HepG2 (cell line): ENCODE results near the gene OR10H2. TPM values are rescaled to one million over a fixed set of nuclear protein-coding genes. Genes with fewer than 3 reads are reported as not detected.

Experiments used
- ATAC-seq: fragments of 200-7000 bp; cut with Tn5 transposase; 3 replicates; pipeline ENCODE4 v1.9.1; 2020; ENCODE audit warnings: mild to moderate bottlenecking, moderate library complexity
- BruUV-seq: library from RNA; stranded (reverse); fragments of 400-500 nt; replicated peaks from 2 replicates; lab custom pipeline; 2021; lab: Mats Ljungman, UMichigan
- CTCF ChIA-PET: fragments of 300-600 bp; formaldehyde crosslinking; extraction: SDS; loops from one replicate; lab custom pipeline; 2021; ENCODE audit warnings: low total read pairs, inconsistent platforms, low intra/inter-chr PET ratio; lab: Yijun Ruan, JAX
- POLR2A ChIA-PET: fragments of 350-600 bp; sonication (Branson Sonifier 250); formaldehyde crosslinking; loops from one replicate; lab custom pipeline; 2020; ENCODE audit warnings: antibody characterized with exemption, inconsistent platforms; lab: Yijun Ruan, JAX
- DNase-seq: peaks from one replicate; pipeline ENCODE4 v3.0.0-alpha.2; 2015; ENCODE audit warnings: low spot score
- FAIRE-seq: peaks from 3 replicates; lab custom pipeline; 2011; peaks lifted over from hg19 to GRCh38; lab: Jason Lieb, UNC
- H2AFZ ChIP-seq: one replicate; pipeline ENCODE4 v1.6.1; 2011; ENCODE audit warnings: low read length, inconsistent platforms
- H3K27ac ChIP-seq: fragments of 300-600 bp; 3 replicates; pipeline ENCODE4 v1.8.0; 2011; ENCODE audit warnings: mixed run types, mild to moderate bottlenecking, mixed read lengths, low read length, inconsistent platforms; ENCODE audit not compliant: insufficient read depth; ENCODE audit errors: extremely low read length
- H3K27me3 ChIP-seq, 2 experiments: fragments of 200-600 bp in 1 of 2; 2 replicates in 1 of 2; 3 replicates in 1 of 2; pipeline versions ENCODE4 v1.6.0 to v1.8.0; 2011; ENCODE audit warnings: low read length in 2 of 2, mild to moderate bottlenecking in 2 of 2, moderate library complexity in 2 of 2, inconsistent platforms in 1 of 2; ENCODE audit not compliant: insufficient read depth in 2 of 2, control insufficient read depth in 1 of 2
- H3K36me3 ChIP-seq, 2 experiments: fragments of 200-600 bp in 1 of 2; replicated peaks in 1 of 2; 2 replicates in 1 of 2; 3 replicates in 1 of 2; pipeline versions ENCODE4 v1.5.1 to v1.8.0; 2011; ENCODE audit warnings: low read length in 2 of 2, inconsistent platforms in 1 of 2; ENCODE audit not compliant: insufficient read depth in 2 of 2, control insufficient read depth in 1 of 2
- H3K4me1 ChIP-seq: 2 replicates; pipeline ENCODE4 v1.5.1; 2012; ENCODE audit warnings: low read length, inconsistent platforms; ENCODE audit not compliant: insufficient read depth
- H3K4me2 ChIP-seq: 2 replicates; pipeline ENCODE4 v1.6.0; 2011; ENCODE audit warnings: low read depth, low read length, inconsistent platforms
- H3K4me3 ChIP-seq, 3 experiments: fragments of 200-600 bp in 1 of 3; sonication (generic), shearing (Covaris generic) in 1 of 3; replicated peaks in 1 of 3; 2 replicates each; pipeline ENCODE4 v1.5.1; 2011 to 2016; ENCODE audit warnings: low read length in 3 of 3, inconsistent platforms in 2 of 3, low read depth in 2 of 3, mild to moderate bottlenecking in 2 of 3, control low read depth in 1 of 3, mixed read lengths in 1 of 3; ENCODE audit not compliant: insufficient read depth in 1 of 3
- H3K79me2 ChIP-seq: one replicate; pipeline ENCODE4 v1.6.1; 2011; ENCODE audit warnings: low read length, inconsistent platforms; ENCODE audit not compliant: insufficient read depth
- H3K9ac ChIP-seq: 2 replicates; pipeline ENCODE4 v1.6.0; 2011; ENCODE audit warnings: mild to moderate bottlenecking, low read depth, low read length, inconsistent platforms; ENCODE audit not compliant: insufficient read depth
- H3K9me3 ChIP-seq: 2 replicates; pipeline ENCODE4 v1.5.1; 2012; ENCODE audit warnings: mild to moderate bottlenecking, low read length
- H4K20me1 ChIP-seq: 2 replicates; pipeline ENCODE4 v1.6.0; 2011; ENCODE audit warnings: inconsistent platforms, mild to moderate bottlenecking, low read length, moderate library complexity; ENCODE audit not compliant: insufficient read depth
- CEBPG ChIP-seq: IDR thresholded peaks from 2 replicates; pipeline ENCODE4 v1.6.1; 2016
- MIER2 ChIP-seq: IDR thresholded peaks from 2 replicates; pipeline ENCODE4 v1.6.1; 2016; ENCODE audit warnings: missing biosample characterization, missing genetic modification reagents
- REST ChIP-seq, 2 experiments: IDR thresholded peaks; 2 replicates each; pipeline ENCODE4 v1.6.1; 2011 to 2012; ENCODE audit warnings: low read length in 2 of 2, borderline replicate concordance in 1 of 2, low read depth in 1 of 2, mild to moderate bottlenecking in 1 of 2, moderate library complexity in 1 of 2
- SALL1 ChIP-seq: sonication (generic); formaldehyde crosslinking; IDR thresholded peaks from 2 replicates; pipeline ENCODE4 v1.8.0; 2022; ENCODE audit warnings: mild to moderate bottlenecking, missing genetic modification reagents
- SIX4 ChIP-seq: sonication (generic); formaldehyde crosslinking; IDR thresholded peaks from 2 replicates; pipeline ENCODE4 v1.4.0; 2020; ENCODE audit warnings: missing genetic modification reagents
- TIGD3 ChIP-seq: sonication (generic); formaldehyde crosslinking; IDR thresholded peaks from 2 replicates; pipeline ENCODE4 v1.5.1; 2020; ENCODE audit warnings: mild to moderate bottlenecking, missing genetic modification reagents, borderline replicate concordance
- ZNF549 ChIP-seq: sonication (generic); formaldehyde crosslinking; IDR thresholded peaks from 2 replicates; pipeline ENCODE4 v1.5.0; 2020; ENCODE audit warnings: missing genetic modification reagents
- WGBS: methylation state at CpG from one replicate; pipeline ENCODE4 v1.1.6; 2017; ENCODE audit warnings: low lambda C conversion rate; 5-methylcytosine and 5-hydroxymethylcytosine counted together
- in situ Hi-C: cut with HindIII; loops from 2 replicates; pipeline ENCODE4 v1.10.0; 2017; ENCODE audit warnings: low pct_unique_long_range_greater_than_20kb; ENCODE audit not compliant: extremely low pct_ligation_motif_present
- intact Hi-C: fragments of 100-400 bp; cut with micrococcal nuclease; formaldehyde crosslinking; loops from one replicate; pipeline ENCODE4 v1.10.0; 2022; ENCODE audit not compliant: unreplicated experiment
- polyA plus RNA-seq, 8 experiments: library from polyadenylated mRNA; depleted of rRNA in 3 of 8; stranded (reverse) in 7 of 8; unstranded in 1 of 8; fragments of >200 nt; fragmentation: Illumina TruSeq in 4 of 8; extraction: Trizol in 4 of 8; gene quantifications; 2 replicates each; pipeline versions ENCODE4 v1.2.1 to v1.2.3, GENCODE V29; 2011 to 2016; ENCODE audit warnings: low read depth in 4 of 8, missing spikeins in 1 of 8, mixed read lengths in 1 of 8; ENCODE audit not compliant: insufficient read depth in 1 of 8
- total RNA-seq, 5 experiments: library from RNA; depleted of rRNA; stranded (reverse); fragments of >200 nt; fragmentation: Illumina TruSeq; extraction: Trizol; gene quantifications; 2 replicates each; pipeline ENCODE4 v1.2.3, GENCODE V29; 2016; ENCODE audit warnings: low read depth in 1 of 5

The OR10H2 gene
- total and polyA plus RNA-seq, 2 of the 13 experiments (the other 11 are each of a cell fraction or from before 2014, with no cell fraction given), result not detected

- Histone ChIP-seq H3K4me3 (no peak overlapping the region), H3K36me3 (peaks cover 4 to 37% of the 10 kb centered on the region in 2 experiments; a peak in 4 of 5 replicates), H3K27ac (no peak overlapping the region), H3K9me3 (no peaks in the 10 kb centered on the region), H4K20me1 (no peaks in the 10 kb centered on the region), H3K27me3 (no peaks in the 10 kb centered on the region), H3K4me2 (no peak overlapping the region), H3K9ac (no peak overlapping the region), H2AFZ (no peak overlapping the region), H3K79me2 (no peaks in the 10 kb centered on the region), H3K4me1 (peaks cover 25% of the 10 kb centered on the region)
- intact Hi-C loops (no loop called here), in situ Hi-C loops (no loop called here)
- no peak for FAIRE-seq
- ATAC-seq, result no peak
- ChIA-PET CTCF (no interaction called here), POLR2A (no interaction called here)
- no TSS peak for BruUV-seq
- DNase-seq, result no peak
- whole genome bisulfite sequencing, result 83% methylated on average over 6 of the region's 9 CpGs
- TF ChIP-seq MIER2 (CRISPR knock-in tag), result peak; percentile 93
- no peak for TF ChIP-seq TIGD3
- TF ChIP-seq SIX4 (CRISPR knock-in tag), result no peak
- peak; percentile 80 to 94 for TF ChIP-seq REST (IDR thresholded peaks at IDR 0.05; ENCODE audit: borderline replicate concordance in 1 of 2, low read depth in 1 of 2, low read length in 2 of 2)
- no peak for TF ChIP-seq CEBPG
- TF ChIP-seq ZNF549 (CRISPR knock-in tag), result no peak
- TF ChIP-seq SALL1, result peak; percentile 27; the same call in 1 of the 2 replicates
Observed at GRCh38 chr19:15684828-15685227, 43.0 kb upstream of the OR10H2 start.
